Fibroblast of lung (primary cell): ENCODE measurements around the gene GNA12.

Experiments used
- EZH2 ChIP-seq: IDR thresholded peaks from 2 replicates; pipeline ENCODE4 v1.5.1; 2012; ENCODE audit warnings: low read length, control low read depth, mild to moderate bottlenecking; ENCODE audit errors: missing control alignments
- TF ChIP-seq, protein P1 (sequence below), 2 donors: IDR thresholded peaks in 1 of 2; conservative IDR thresholded peaks in 1 of 2; 1 replicate in 1 of 2; 2 replicates in 1 of 2; pipeline ENCODE4 v1.5.1; 2011 to 2012; ENCODE audit warnings: low read length in 2 of 2, control low read depth in 1 of 2, inconsistent platforms in 1 of 2, low read depth in 1 of 2, mild to moderate bottlenecking in 1 of 2

DNA sequence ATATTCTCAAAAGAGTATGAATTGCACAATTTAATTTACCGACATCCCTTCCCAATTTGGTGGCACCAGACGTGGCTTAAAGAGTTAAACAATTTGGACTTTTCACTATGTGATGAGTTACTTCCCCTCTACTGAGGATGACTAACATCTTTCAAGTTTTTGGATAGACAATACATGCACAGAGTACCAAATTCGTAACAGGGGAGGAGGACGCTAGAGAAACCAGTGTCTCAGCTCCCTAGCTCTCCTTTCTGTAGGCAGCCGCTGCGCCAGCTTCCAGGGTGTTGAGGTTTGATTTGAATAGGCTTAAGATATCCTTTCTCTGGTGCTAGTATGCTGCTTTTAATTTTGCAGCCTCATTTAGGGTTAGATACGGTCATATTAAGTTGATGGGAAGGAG lies 69.2 kb downstream of the GNA12 start:
- TF ChIP-seq, protein P1, sequence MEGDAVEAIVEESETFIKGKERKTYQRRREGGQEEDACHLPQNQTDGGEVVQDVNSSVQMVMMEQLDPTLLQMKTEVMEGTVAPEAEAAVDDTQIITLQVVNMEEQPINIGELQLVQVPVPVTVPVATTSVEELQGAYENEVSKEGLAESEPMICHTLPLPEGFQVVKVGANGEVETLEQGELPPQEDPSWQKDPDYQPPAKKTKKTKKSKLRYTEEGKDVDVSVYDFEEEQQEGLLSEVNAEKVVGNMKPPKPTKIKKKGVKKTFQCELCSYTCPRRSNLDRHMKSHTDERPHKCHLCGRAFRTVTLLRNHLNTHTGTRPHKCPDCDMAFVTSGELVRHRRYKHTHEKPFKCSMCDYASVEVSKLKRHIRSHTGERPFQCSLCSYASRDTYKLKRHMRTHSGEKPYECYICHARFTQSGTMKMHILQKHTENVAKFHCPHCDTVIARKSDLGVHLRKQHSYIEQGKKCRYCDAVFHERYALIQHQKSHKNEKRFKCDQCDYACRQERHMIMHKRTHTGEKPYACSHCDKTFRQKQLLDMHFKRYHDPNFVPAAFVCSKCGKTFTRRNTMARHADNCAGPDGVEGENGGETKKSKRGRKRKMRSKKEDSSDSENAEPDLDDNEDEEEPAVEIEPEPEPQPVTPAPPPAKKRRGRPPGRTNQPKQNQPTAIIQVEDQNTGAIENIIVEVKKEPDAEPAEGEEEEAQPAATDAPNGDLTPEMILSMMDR (conservative IDR thresholded peaks at IDR 0.05 in 1 of 2, IDR thresholded peaks at IDR 0.05 in 1 of 2; ENCODE audit: low read depth in 1 of 2, low read length in 2 of 2), result no peak
- TF ChIP-seq EZH2, result no peak
